ENCODE results near the gene PPARG. TPM values are rescaled to one million over a fixed set of nuclear protein-coding genes. Genes with fewer than 3 reads are reported as not detected.

Gene PPARG
- total and polyA plus RNA-seq, 12 donors, result 3.1 to 21.9 (median 6.8) TPM

- peaks cover 7% of the 10 kb centered on the region for H3K27me3 ChIP-seq
- no peaks in the 10 kb centered on the region for H3K36me3 ChIP-seq (replicated peaks in 1 of 2)
- H3K27ac ChIP-seq, result no peak overlapping the region
- H3K4me1 ChIP-seq (replicated peaks in 1 of 2), result no peaks in the 10 kb centered on the region
- no peak for DNase-seq
- no peak for TF ChIP-seq CTCF (IDR thresholded peaks at IDR 0.05)
- TF ChIP-seq POLR2A (IDR thresholded peaks at IDR 0.05), result no peak
- no peak overlapping the region for H3K4me3 ChIP-seq
- peaks cover 0 to 4% (median 0%) of the 10 kb centered on the region in 3 donors for H3K9me3 ChIP-seq (replicated peaks in 1 of 3)
- intact Hi-C loops (cut with DNase I), result no loop called here
- 57 to 72% (median 66%) methylated on average over 6 of the region's 6 CpGs for WGBS, 4 donors
Observed at GRCh38 chr3:12246497-12247163, 42.2 kb upstream of the PPARG start.

- no peak for DNase-seq
- Histone ChIP-seq H3K27me3 (peaks cover 7% of the 10 kb centered on the region), H3K27ac (no peak overlapping the region), H3K36me3 (replicated peaks in 1 of 2) (no peaks in the 10 kb centered on the region), H3K4me3 (no peak overlapping the region), H3K4me1 (replicated peaks in 1 of 2) (no peaks in the 10 kb centered on the region), H3K9me3 (replicated peaks in 1 of 3) (peaks cover 0 to 4% (median 0%) of the 10 kb centered on the region in 3 donors)
- 77 to 85% (median 80%) methylated on average over 4 of the region's 4 CpGs for WGBS, 4 donors
- TF ChIP-seq POLR2A (IDR thresholded peaks at IDR 0.05), result no peak
- TF ChIP-seq CTCF (IDR thresholded peaks at IDR 0.05), result no peak
- intact Hi-C loops (cut with DNase I), result no loop called here
Observed at GRCh38 chr3:12247411-12247810, 41.5 kb upstream of the PPARG start.

GRCh38 chr3:12249519-12249918 is 39.4 kb upstream of the PPARG start:
- Histone ChIP-seq H3K4me3 (no peak overlapping the region), H3K9me3 (replicated peaks in 1 of 3) (peaks cover 0 to 4% (median 0%) of the 10 kb centered on the region in 3 donors), H3K36me3 (replicated peaks in 1 of 2) (no peaks in the 10 kb centered on the region), H3K4me1 (replicated peaks in 1 of 2) (no peaks in the 10 kb centered on the region), H3K27ac (no peak overlapping the region), H3K27me3 (peaks cover 7% of the 10 kb centered on the region)
- TF ChIP-seq CTCF (IDR thresholded peaks at IDR 0.05) (no peak), POLR2A (IDR thresholded peaks at IDR 0.05) (no peak)
- intact Hi-C loops (cut with DNase I), result no loop called here
- 82 to 94% (median 88%) methylated on average over 2 of the region's 2 CpGs for WGBS, 4 donors
- DNase-seq, result no peak

- WGBS, 4 donors, result 84 to 88% (median 86%) methylated on average over 5 of the region's 5 CpGs
- H3K36me3 ChIP-seq (replicated peaks in 1 of 2), result no peaks in the 10 kb centered on the region
- intact Hi-C loops (cut with DNase I), result no loop called here
- TF ChIP-seq CTCF (IDR thresholded peaks at IDR 0.05) (no peak), POLR2A (IDR thresholded peaks at IDR 0.05) (no peak)
- no peak overlapping the region for H3K27ac ChIP-seq
- no peak for DNase-seq
- no peak overlapping the region for H3K4me3 ChIP-seq
- H3K9me3 ChIP-seq (replicated peaks in 1 of 3), result peaks cover 0 to 4% (median 0%) of the 10 kb centered on the region in 3 donors
- H3K27me3 ChIP-seq, result no peaks in the 10 kb centered on the region
- H3K4me1 ChIP-seq (replicated peaks in 1 of 2), result no peaks in the 10 kb centered on the region
Observed at GRCh38 chr3:12252889-12253288, 36.0 kb upstream of the PPARG start.
